ENCODE measurements around the gene PICK1.

DNA sequence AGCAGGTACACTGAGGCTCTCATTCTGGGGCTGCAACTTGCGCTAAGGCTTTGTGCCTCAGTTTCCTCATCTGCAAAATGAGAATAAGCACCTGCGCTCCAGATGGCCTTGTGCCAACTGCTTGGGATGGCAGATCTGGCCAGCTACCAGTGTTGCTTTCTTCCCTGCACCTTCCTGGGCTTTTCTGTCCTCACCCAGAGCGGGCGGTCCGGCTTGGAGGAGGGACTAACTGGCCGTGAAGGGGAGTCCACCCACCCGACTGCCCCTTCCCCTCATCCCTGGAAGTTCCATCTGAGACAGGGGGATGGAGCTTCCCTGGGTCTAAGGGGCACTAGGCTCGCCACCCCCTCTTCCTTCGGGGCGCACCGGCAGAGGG lies 23.3 kb downstream of the PICK1 start:
- no peak for TF ChIP-seq CTCF (optimal IDR thresholded peaks at IDR 0.05 in 1 of 3, IDR thresholded peaks at IDR 0.05 in 1 of 3, conservative IDR thresholded peaks at IDR 0.05 in 1 of 3; ENCODE audit: extremely low read depth in 1 of 3, insufficient read depth in 2 of 3, low read length in 3 of 3)
- TF ChIP-seq EZH2 (IDR thresholded peaks at IDR 0.05; ENCODE audit: low read length) = no peak

All from keratinocyte (primary cell).